K562 (cell line): ENCODE measurements around the gene BAMBI. TPM values are rescaled to one million over a fixed set of nuclear protein-coding genes. Genes with fewer than 3 reads are reported as not detected.

Source experiments
- ATAC-seq: fragments of 200-7000 bp; cut with Tn5 transposase; 3 replicates; pipeline ENCODE4 v1.9.1; 2020; ENCODE audit warnings: moderate library complexity
- BruUV-seq: library from RNA; stranded (reverse); fragments of 400-500 nt; replicated peaks from 2 replicates; lab custom pipeline; 2021; lab: Mats Ljungman, UMichigan
- CTCF ChIA-PET: fragments of 300-600 bp; formaldehyde crosslinking; extraction: SDS; loops from one replicate; lab custom pipeline; 2021; ENCODE audit warnings: low intra/inter-chr PET ratio; lab: Yijun Ruan, JAX
- POLR2A ChIA-PET: fragments of 300-600, 350-650 bp; sonication (Branson Sonifier 250); formaldehyde crosslinking; extraction: SDS; loops from one replicate; lab custom pipeline; 2021; ENCODE audit warnings: antibody characterized with exemption, inconsistent platforms; lab: Yijun Ruan, JAX
- DNase-seq, 4 experiments: peaks; one replicate each; pipeline versions ENCODE4 v3.0.0 to v3.0.0-alpha.2; 2011 to 2018; ENCODE audit warnings: low spot score in 3 of 4, mixed read lengths in 3 of 4; ENCODE audit errors: extremely low read depth in 1 of 4
- FAIRE-seq: peaks from 2 replicates; lab custom pipeline; 2011; peaks lifted over from hg19 to GRCh38; lab: Jason Lieb, UNC
- H2AFZ ChIP-seq: 2 replicates; pipeline ENCODE4 v1.6.0; 2011; ENCODE audit warnings: low read depth, low read length, control low read depth, inconsistent platforms
- H3K27ac ChIP-seq: fragments of 200-600 bp; 3 replicates; pipeline ENCODE4 v1.8.0; 2011; ENCODE audit warnings: low read depth, mild to moderate bottlenecking, control low read depth, inconsistent platforms, low read length, moderate library complexity, mixed read lengths; ENCODE audit errors: extremely low read depth
- H3K27me3 ChIP-seq, 2 experiments: fragments of 300-600 bp in 1 of 2; 2 replicates in 1 of 2; 3 replicates in 1 of 2; pipeline versions ENCODE4 v1.6.0 to v1.8.0; 2011; ENCODE audit warnings: inconsistent platforms in 2 of 2, low read length in 2 of 2, mild to moderate bottlenecking in 1 of 2, mixed read lengths in 1 of 2, moderate library complexity in 1 of 2; ENCODE audit not compliant: control insufficient read depth in 2 of 2, insufficient read depth in 2 of 2
- H3K36me3 ChIP-seq: fragments of 300-600 bp; 3 replicates; pipeline ENCODE4 v1.8.0; 2011; ENCODE audit warnings: mild to moderate bottlenecking, low read length, inconsistent platforms; ENCODE audit not compliant: control insufficient read depth, insufficient read depth
- H3K4me1 ChIP-seq, 2 experiments: fragments of 200-600 bp in 1 of 2; replicated peaks in 1 of 2; 2 replicates in 1 of 2; 3 replicates in 1 of 2; pipeline versions ENCODE4 v1.5.1 to v1.8.0; 2011; ENCODE audit warnings: inconsistent platforms in 2 of 2, low read length in 2 of 2, mild to moderate bottlenecking in 1 of 2, mixed read lengths in 1 of 2, moderate library complexity in 1 of 2; ENCODE audit not compliant: control insufficient read depth in 2 of 2, insufficient read depth in 2 of 2
- H3K4me2 ChIP-seq: 2 replicates; pipeline ENCODE4 v1.6.1; 2011; ENCODE audit warnings: low read length, control low read depth, inconsistent platforms, mixed read lengths; ENCODE audit not compliant: insufficient read depth
- H3K4me3 ChIP-seq: fragments of 200-600 bp; sonication (generic), shearing (Covaris generic); 2 replicates; pipeline ENCODE4 v1.5.1; 2016; ENCODE audit warnings: control low read depth, inconsistent platforms
- H3K79me2 ChIP-seq: fragments of 200-600 bp; 3 replicates; pipeline ENCODE4 v1.8.0; 2011; ENCODE audit warnings: low read length, inconsistent platforms; ENCODE audit not compliant: control insufficient read depth, insufficient read depth
- H3K9ac ChIP-seq, 2 experiments: 2 replicates each; pipeline versions ENCODE4 v1.6.0 to v1.6.1; 2011; ENCODE audit warnings: low read depth in 2 of 2, low read length in 2 of 2, control low read depth in 1 of 2, inconsistent platforms in 1 of 2, mild to moderate bottlenecking in 1 of 2, mixed read lengths in 1 of 2; ENCODE audit not compliant: insufficient read depth in 1 of 2
- H3K9me1 ChIP-seq: one replicate; pipeline ENCODE4 v1.6.0; 2011; ENCODE audit warnings: inconsistent platforms, mild to moderate bottlenecking, low read length, moderate library complexity; ENCODE audit not compliant: control insufficient read depth, insufficient read depth
- H3K9me3 ChIP-seq: replicated peaks from 2 replicates; pipeline ENCODE4 v1.5.1; 2011; ENCODE audit warnings: low read depth, low read length, inconsistent platforms; ENCODE audit not compliant: control insufficient read depth, insufficient read depth
- H4K20me1 ChIP-seq: replicated peaks from 2 replicates; pipeline ENCODE4 v1.6.1; 2011; ENCODE audit warnings: low read length, inconsistent platforms, mixed read lengths; ENCODE audit not compliant: control insufficient read depth, insufficient read depth
- CEBPG ChIP-seq, 3 experiments: fragments of 200-800 bp in 1 of 3; sonication (Bioruptor generic) in 1 of 3; sonication (generic) in 1 of 3; formaldehyde crosslinking in 1 of 3; IDR thresholded peaks in 2 of 3; conservative IDR thresholded peaks in 1 of 3; 2 replicates each; pipeline versions ENCODE4 v1.6.1 to v1.8.0; 2016 to 2022; ENCODE audit warnings: missing compliant biosample characterization in 2 of 3, missing genetic modification characterization in 2 of 3, mild to moderate bottlenecking in 1 of 3, missing genetic modification reagents in 1 of 3
- CTBP1 ChIP-seq: fragments of 450-650 bp; IDR thresholded peaks from 2 replicates; pipeline ENCODE4 v1.6.1; 2016; ENCODE audit warnings: borderline replicate concordance
- NFE2 ChIP-seq: IDR thresholded peaks from 2 replicates; pipeline ENCODE4 v1.6.1; 2014; ENCODE audit warnings: antibody characterized with exemption, low read depth
- ZNF512 ChIP-seq: IDR thresholded peaks from 2 replicates; pipeline ENCODE4 v1.6.1; 2016; ENCODE audit warnings: missing genetic modification characterization, missing compliant biosample characterization
- WGBS: fragments of 100-300 bp; shearing (Covaris generic); methylation state at CpG from one replicate; pipeline ENCODE4 v1.1.6; 2016; ENCODE audit warnings: low coverage, mixed read lengths; ENCODE audit not compliant: insufficient coverage; ENCODE audit errors: missing lambda C conversion rate; 5-methylcytosine and 5-hydroxymethylcytosine counted together
- in situ Hi-C: fragments of 300-500 bp; cut with MboI; formaldehyde crosslinking; loops from 4 replicates; pipeline ENCODE4 v1.15.0; 2018; ENCODE audit warnings: inconsistent platforms, mixed read lengths
- intact Hi-C: fragments of 100-400 bp; cut with micrococcal nuclease; formaldehyde crosslinking; loops from 2 replicates; pipeline ENCODE4 v1.14.2; 2022
- polyA plus RNA-seq, 8 experiments: library from polyadenylated mRNA; depleted of rRNA in 4 of 8; stranded (reverse) in 5 of 8; unstranded in 3 of 8; fragments of >200 nt; fragmentation: Nextera tagmentation in 2 of 8; fragmentation: Illumina TruSeq in 1 of 8; extraction: Ambion mirVana in 2 of 8; extraction: Trizol in 1 of 8; gene quantifications; 2 replicates each; pipeline versions ENCODE4 v1.2.1 to v1.2.3, GENCODE V29; 2011 to 2014; ENCODE audit warnings: inconsistent platforms in 1 of 8, missing spikeins in 1 of 8
- total RNA-seq, 7 experiments: library from RNA; depleted of rRNA in 6 of 7; stranded (reverse); fragments of >200 nt in 6 of 7; fragmentation: Illumina TruSeq in 2 of 7; extraction: Trizol in 2 of 7; gene quantifications; 2 replicates each; pipeline versions ENCODE4 v1.2.1 to v1.2.3, GENCODE V29; 2011 to 2021; ENCODE audit warnings: low replicate concordance in 1 of 7

Gene BAMBI
- total and polyA plus RNA-seq, 9 of the 15 experiments (the other 6 are each of a cell fraction or from before 2014, with no cell fraction given), result 2.0 to 21.8 (median 13.5) TPM

GRCh38 chr10:28716748-28717147, 39.4 kb downstream of the BAMBI start:
- in situ Hi-C loops (no loop called here), intact Hi-C loops (no loop called here)
- no peak for ATAC-seq
- Histone ChIP-seq H3K27me3 (no peaks in the 10 kb centered on the region), H3K9me1 (no peaks in the 10 kb centered on the region), H3K79me2 (no peaks in the 10 kb centered on the region), H3K9ac (no peak overlapping the region), H4K20me1 (no peaks in the 10 kb centered on the region), H3K4me2 (no peak overlapping the region), H2AFZ (no peak overlapping the region), H3K36me3 (no peaks in the 10 kb centered on the region), H3K4me3 (no peak overlapping the region), H3K4me1 (peaks cover 0 to 14% of the 10 kb centered on the region in 2 experiments; a peak in 3 of 5 replicates), H3K27ac (no peak overlapping the region), H3K9me3 (no peaks in the 10 kb centered on the region)
- TF ChIP-seq CTBP1 (no peak), NFE2 (0 out of 2 replicates have a peak, but pooled peaks have one; percentile 33)
- CTCF ChIA-PET, result no interaction called here
- no peak for DNase-seq
- WGBS, result 79% methylated on average over 1 of the region's 1 CpG
- no peak for FAIRE-seq
- no TSS peak for BruUV-seq
- POLR2A ChIA-PET, result no interaction called here

GRCh38 chr10:28717656-28718201, 40.4 kb downstream of the BAMBI start:
- no TSS peak for BruUV-seq
- CTCF ChIA-PET, result no interaction called here

More at GRCh38 chr10:28717656-28718201, 40.4 kb downstream of the BAMBI start:
- FAIRE-seq (no peak), DNase-seq (no peak), ATAC-seq (no peak)
- POLR2A ChIA-PET, result no interaction called here
- Histone ChIP-seq H3K27me3 (no peaks in the 10 kb centered on the region), H3K79me2 (no peaks in the 10 kb centered on the region), H4K20me1 (no peaks in the 10 kb centered on the region), H3K4me1 (peaks cover 7 to 14% of the 10 kb centered on the region in 2 experiments), H3K4me2 (no peak overlapping the region), H3K27ac (no peak overlapping the region), H3K9ac (no peak overlapping the region), H3K4me3 (no peak overlapping the region), H3K9me1 (no peaks in the 10 kb centered on the region), H3K36me3 (no peaks in the 10 kb centered on the region), H3K9me3 (no peaks in the 10 kb centered on the region), H2AFZ (no peak overlapping the region)
- WGBS, result 65% methylated on average over 3 of the region's 3 CpGs
- intact Hi-C loops (no loop called here), in situ Hi-C loops (no loop called here)
- TF ChIP-seq ZNF512 (tag) (peak; percentile 61; the same call in 1 of the 2 replicates), CEBPG (CRISPR knock-in tag; IDR thresholded peaks at IDR 0.05) (no peak), CEBPG (tag; conservative IDR thresholded peaks at IDR 0.05 in 1 of 2, IDR thresholded peaks at IDR 0.05 in 1 of 2) (no peak)
